GM12801 (cell line): Measurements from ENCODE around the gene PALB2.

ENCODE experiments used
- CTCF ChIP-seq: IDR thresholded peaks from one replicate; pipeline ENCODE4 v1.5.1; 2011; ENCODE audit warnings: control low read depth; ENCODE audit not compliant: insufficient read length; ENCODE audit errors: extremely low read depth

The PALB2 gene

GRCh38 chr16:23640615-23640930 lies 537 bp downstream of the PALB2 start:
- no peak for TF ChIP-seq CTCF

GRCh38 chr16:23635958-23636357 lies 5.2 kb downstream of the PALB2 start:
- no peak for TF ChIP-seq CTCF

- no peak for TF ChIP-seq CTCF
These were observed 6.6 kb downstream of the PALB2 start for GRCh38 chr16:23634461-23635036.

- TF ChIP-seq CTCF: no peak
These were observed 11.6 kb downstream of the PALB2 start for GRCh38 chr16:23629516-23629915.

- TF ChIP-seq CTCF: no peak
These were observed 17.0 kb downstream of the PALB2 start for GRCh38 chr16:23624092-23624491.

- no peak for TF ChIP-seq CTCF
These were observed 25.3 kb downstream of the PALB2 start for GRCh38 chr16:23615805-23616204.

GRCh38 chr16:23611936-23612335 lies 29.2 kb downstream of the PALB2 start:
- TF ChIP-seq CTCF: no peak

GRCh38 chr16:23609929-23610328 lies 31.2 kb downstream of the PALB2 start:
- TF ChIP-seq CTCF: no peak
